IMR-90 (cell line): ENCODE results near the gene HSPG2. TPM values are rescaled to one million over a fixed set of nuclear protein-coding genes. Genes with fewer than 3 reads are reported as not detected.

Experiments used
- ATAC-seq: fragments of 200-7000 bp; cut with Tn5 transposase; 2 replicates; pipeline ENCODE4 v1.9.1; 2020; ENCODE audit warnings: low read depth, mild to moderate bottlenecking, moderate library complexity
- BruUV-seq: library from RNA; stranded (reverse); fragments of 400-500 nt; replicated peaks from 2 replicates; lab custom pipeline; 2021; lab: Mats Ljungman, UMichigan
- CTCF ChIA-PET: fragments of 300-600 bp; formaldehyde crosslinking; extraction: SDS; loops from one replicate; lab custom pipeline; 2021; ENCODE audit warnings: antibody characterized with exemption; lab: Yijun Ruan, JAX
- POLR2A ChIA-PET: fragments of 300-600 bp; sonication (Branson Sonifier 250); formaldehyde crosslinking; loops from one replicate; lab custom pipeline; 2022; ENCODE audit warnings: antibody characterized with exemption; ENCODE audit not compliant: unreplicated experiment; lab: Charles Lee
- DNase-seq: peaks from one replicate; pipeline ENCODE4 v3.0.0; 2013
- H2AFZ ChIP-seq: replicated peaks from 2 replicates; pipeline ENCODE3; 2013; ENCODE audit warnings: low read length, mild to moderate bottlenecking; ENCODE audit not compliant: poor library complexity
- H2AK5ac ChIP-seq: 2 replicates; pipeline ENCODE4 v1.6.1; 2013; ENCODE audit warnings: low read depth, low read length, inconsistent platforms
- H2AK9ac ChIP-seq: replicated peaks from 2 replicates; pipeline ENCODE3; 2013; ENCODE audit warnings: mild to moderate bottlenecking, low read depth, low read length, moderate library complexity; ENCODE audit not compliant: poor library complexity
- H2BK120ac ChIP-seq: 2 replicates; pipeline ENCODE4 v1.6.1; 2013; ENCODE audit warnings: low read depth, low read length, inconsistent platforms
- H2BK15ac ChIP-seq: 3 replicates; pipeline ENCODE4 v1.6.1; 2013; ENCODE audit warnings: low read depth, low read length, inconsistent platforms
- H2BK20ac ChIP-seq: 2 replicates; pipeline ENCODE4 v1.6.1; 2013; ENCODE audit warnings: low read depth, mild to moderate bottlenecking, inconsistent platforms, low read length, moderate library complexity
- H2BK5ac ChIP-seq: 2 replicates; pipeline ENCODE4 v1.6.1; 2013; ENCODE audit warnings: mild to moderate bottlenecking, low read depth, low read length, inconsistent platforms; ENCODE audit not compliant: poor library complexity, severe bottlenecking
- H3K14ac ChIP-seq: replicated peaks from 2 replicates; pipeline ENCODE4 v1.6.1; 2013; ENCODE audit warnings: low read depth, low read length, inconsistent platforms
- H3K18ac ChIP-seq: 2 replicates; pipeline ENCODE4 v1.6.1; 2013; ENCODE audit warnings: low read depth, low read length, control low read depth
- H3K23ac ChIP-seq: 2 replicates; pipeline ENCODE4 v1.6.1; 2013; ENCODE audit warnings: low read depth, low read length, inconsistent platforms
- H3K27ac ChIP-seq: 2 replicates; pipeline ENCODE4 v1.5.1; 2013; ENCODE audit warnings: mild to moderate bottlenecking, control low read depth, low read length; ENCODE audit not compliant: insufficient read depth
- H3K27me3 ChIP-seq: 2 replicates; pipeline ENCODE4 v1.6.1; 2013; ENCODE audit warnings: low read length; ENCODE audit not compliant: control insufficient read depth, insufficient read depth
- H3K36me3 ChIP-seq: 2 replicates; pipeline ENCODE4 v1.6.1; 2013; ENCODE audit warnings: low read length, mixed read lengths; ENCODE audit not compliant: control insufficient read depth, insufficient read depth
- H3K4ac ChIP-seq: 2 replicates; pipeline ENCODE4 v1.6.1; 2013; ENCODE audit warnings: low read depth, low read length, inconsistent platforms
- H3K4me1 ChIP-seq: 2 replicates; pipeline ENCODE4 v1.6.1; 2013; ENCODE audit warnings: low read length, mixed read lengths; ENCODE audit not compliant: control insufficient read depth, insufficient read depth
- H3K4me2 ChIP-seq: 2 replicates; pipeline ENCODE4 v1.6.1; 2013; ENCODE audit warnings: low read depth, mild to moderate bottlenecking, control low read depth, low read length, moderate library complexity
- H3K4me3 ChIP-seq: 2 replicates; pipeline ENCODE4 v1.5.1; 2013; ENCODE audit warnings: low read depth, mild to moderate bottlenecking, control low read depth, low read length, moderate library complexity; ENCODE audit not compliant: insufficient read depth
- H3K56ac ChIP-seq: 2 replicates; pipeline ENCODE4 v1.6.1; 2013; ENCODE audit warnings: low read length, inconsistent platforms; ENCODE audit not compliant: insufficient read depth; ENCODE audit errors: extremely low read depth
- H3K79me1 ChIP-seq, 2 experiments: 2 replicates each; pipeline ENCODE4 v1.6.1; 2013; ENCODE audit warnings: low read length in 2 of 2, inconsistent platforms in 1 of 2, low read depth in 1 of 2
- H3K9ac ChIP-seq: 2 replicates; pipeline ENCODE4 v1.6.1; 2013; ENCODE audit warnings: low read depth, low read length, control low read depth
- H3K9me1 ChIP-seq: 2 replicates; pipeline ENCODE4 v1.6.1; 2013; ENCODE audit warnings: low read length, inconsistent platforms; ENCODE audit not compliant: insufficient read depth
- H3K9me3 ChIP-seq: 2 replicates; pipeline ENCODE4 v1.6.1; 2013; ENCODE audit warnings: low read length; ENCODE audit not compliant: control insufficient read depth, insufficient read depth
- H4K20me1 ChIP-seq: 2 replicates; pipeline ENCODE4 v1.6.1; 2013; ENCODE audit warnings: low read length, inconsistent platforms; ENCODE audit not compliant: insufficient read depth
- H4K5ac ChIP-seq: 2 replicates; pipeline ENCODE4 v1.6.1; 2013; ENCODE audit warnings: mild to moderate bottlenecking, low read depth, low read length, control low read depth
- H4K8ac ChIP-seq, 2 experiments: 2 replicates each; pipeline ENCODE4 v1.6.1; 2013; ENCODE audit warnings: low read depth in 2 of 2, low read length in 2 of 2, control low read depth in 1 of 2, inconsistent platforms in 1 of 2
- H4K91ac ChIP-seq: 2 replicates; pipeline ENCODE4 v1.6.1; 2013; ENCODE audit warnings: low read depth, low read length, inconsistent platforms; ENCODE audit not compliant: insufficient read depth
- BHLHE40 ChIP-seq: fragments of 150-350 bp; IDR thresholded peaks from 2 replicates; pipeline ENCODE4 v1.6.1; 2016; ENCODE audit warnings: mild to moderate bottlenecking, low read depth, low read length
- CEBPB ChIP-seq: IDR thresholded peaks from 2 replicates; pipeline ENCODE4 v1.6.1; 2012; ENCODE audit warnings: low read depth, low read length, improper control_type of control experiment
- CHD1 ChIP-seq: IDR thresholded peaks from 2 replicates; pipeline ENCODE4 v1.6.1; 2012; ENCODE audit warnings: low read depth, low read length, improper control_type of control experiment
- ELK1 ChIP-seq: fragments of 150-350 bp; IDR thresholded peaks from 2 replicates; pipeline ENCODE4 v1.6.1; 2016; ENCODE audit warnings: low read depth, mild to moderate bottlenecking, low read length, moderate library complexity, borderline replicate concordance
- FOS ChIP-seq: fragments of 150-350 bp; IDR thresholded peaks from 2 replicates; pipeline ENCODE4 v1.6.1; 2016; ENCODE audit warnings: low read depth, low read length
- MAFK ChIP-seq: IDR thresholded peaks from 2 replicates; pipeline ENCODE4 v1.6.1; 2012; ENCODE audit warnings: low read depth, low read length, improper control_type of control experiment
- MAZ ChIP-seq: IDR thresholded peaks from 2 replicates; pipeline ENCODE4 v1.6.1; 2012; ENCODE audit warnings: low read depth, mild to moderate bottlenecking, low read length, improper control_type of control experiment, moderate library complexity, borderline replicate concordance
- MXI1 ChIP-seq: IDR thresholded peaks from 2 replicates; pipeline ENCODE4 v1.6.1; 2012; ENCODE audit warnings: low read depth, mild to moderate bottlenecking, low read length, moderate library complexity, borderline replicate concordance
- NFE2L2 ChIP-seq: fragments of 150-350 bp; IDR thresholded peaks from 2 replicates; pipeline ENCODE4 v1.6.1; 2016; ENCODE audit warnings: low read depth, mild to moderate bottlenecking, low read length
- POLR2A ChIP-seq: IDR thresholded peaks from 2 replicates; pipeline ENCODE4 v1.6.1; 2012; ENCODE audit warnings: mild to moderate bottlenecking, low read depth, low read length
- RAD21 ChIP-seq: IDR thresholded peaks from 2 replicates; pipeline ENCODE4 v1.6.1; 2012; ENCODE audit warnings: low read length, improper control_type of control experiment
- RCOR1 ChIP-seq: IDR thresholded peaks from 2 replicates; pipeline ENCODE4 v1.6.1; 2012; ENCODE audit warnings: mild to moderate bottlenecking, low read length, improper control_type of control experiment; ENCODE audit not compliant: insufficient replicate concordance
- RFX5 ChIP-seq: IDR thresholded peaks from 2 replicates; pipeline ENCODE4 v1.8.0; 2012; ENCODE audit warnings: low read depth, mild to moderate bottlenecking, low read length, moderate library complexity
- SMC3 ChIP-seq: fragments of 150-350 bp; IDR thresholded peaks from 2 replicates; pipeline ENCODE4 v1.6.1; 2016; ENCODE audit warnings: low read depth, mild to moderate bottlenecking, antibody characterized with exemption, low read length, moderate library complexity
- USF2 ChIP-seq: fragments of 150-350 bp; IDR thresholded peaks from 2 replicates; pipeline ENCODE4 v1.6.1; 2017; ENCODE audit warnings: mild to moderate bottlenecking, antibody characterized with exemption, low read length, low read depth
- WGBS, 2 experiments: methylation state at CpG; one replicate each; pipeline versions ENCODE4 v1.1.5 to v1.1.7; 2013; ENCODE audit warnings: missing lambda C conversion rate in 2 of 2; ENCODE audit not compliant: insufficient read length in 1 of 2; ENCODE audit errors: extremely low coverage in 2 of 2; 5-methylcytosine and 5-hydroxymethylcytosine counted together
- dilution Hi-C: fragments of 300-500 bp; cut with HindIII; formaldehyde crosslinking; loops from one replicate; pipeline ENCODE4 v1.14.3; 2018; ENCODE audit warnings: low sequenced_read_pairs; ENCODE audit not compliant: unreplicated experiment
- in situ Hi-C: fragments of 300-500 bp; cut with MboI; formaldehyde crosslinking; loops from 3 replicates; pipeline ENCODE4 v1.14.3; 2019; ENCODE audit warnings: low sequenced_read_pairs, inconsistent platforms, mixed read lengths
- intact Hi-C: fragments of 100-400 bp; cut with micrococcal nuclease; formaldehyde crosslinking; loops from 2 replicates; pipeline ENCODE4 v1.10.0; 2022
- polyA plus RNA-seq, 3 experiments: library from polyadenylated mRNA; depleted of rRNA; stranded (reverse); fragments of >200 nt; gene quantifications; 2 replicates each; pipeline ENCODE4 v1.2.3, GENCODE V29; 2012; ENCODE audit warnings: low replicate concordance in 1 of 3
- total RNA-seq: library from RNA; depleted of rRNA; stranded (reverse); fragments of >200 nt; gene quantifications from 2 replicates; pipeline ENCODE4 v1.2.3, GENCODE V29; 2012

HSPG2 gene
- total and polyA plus RNA-seq, 2 of the 4 experiments (the other 2 are of a cell fraction) = 15.8 to 94.0 TPM

- Histone ChIP-seq H3K4ac (no peak overlapping the region), H3K14ac (no peak overlapping the region), H3K9me1 (no peaks in the 10 kb centered on the region; the same call in 1 of the 2 replicates), H3K4me1 (no peaks in the 10 kb centered on the region), H3K4me3 (no peak overlapping the region), H3K56ac (no peak overlapping the region), H2AFZ (no peak overlapping the region), H2BK20ac (no peak overlapping the region), H2AK5ac (no peak overlapping the region), H2BK15ac (no peak overlapping the region), H2AK9ac (no peak overlapping the region), H3K27ac (no peak overlapping the region), H3K9me3 (no peaks in the 10 kb centered on the region), H3K18ac (no peak overlapping the region), H3K4me2 (no peak overlapping the region), H4K20me1 (peaks cover 9% of the 10 kb centered on the region), H4K91ac (no peak overlapping the region), H3K9ac (no peak overlapping the region), H3K23ac (no peak overlapping the region), H2BK120ac (no peak overlapping the region), H3K36me3 (peaks cover 66% of the 10 kb centered on the region), H3K27me3 (no peaks in the 10 kb centered on the region), H4K8ac (no peak overlapping the region), H4K5ac (no peak overlapping the region), H2BK5ac (no peak overlapping the region), H3K79me1 (peaks cover 6 to 25% of the 10 kb centered on the region in 2 experiments; a peak in 3 of 4 replicates)
- BruUV-seq = no TSS peak
- DNase-seq (no peak), ATAC-seq (no peak)
- CTCF ChIA-PET = no interaction called here
- intact Hi-C loops = no loop called here
- dilution Hi-C loops = no loop called here
- POLR2A ChIA-PET = no interaction called here
- in situ Hi-C loops = no loop called here
- WGBS, 2 experiments = 94% methylated on average over 3 of the region's 12 CpGs; no CpG with 5 or more reads in 1 of the 2 experiments
- TF ChIP-seq CEBPB = no peak
- no peak for TF ChIP-seq POLR2A
- TF ChIP-seq CHD1 = no peak
- TF ChIP-seq NFE2L2 = no peak
- no peak for TF ChIP-seq BHLHE40
- no peak for TF ChIP-seq ELK1
- TF ChIP-seq RAD21 = no peak
- TF ChIP-seq FOS = no peak
- no peak for TF ChIP-seq USF2
- no peak for TF ChIP-seq MAZ
- no peak for TF ChIP-seq SMC3
- TF ChIP-seq MXI1 = no peak
- no peak for TF ChIP-seq RCOR1
- TF ChIP-seq MAFK = no peak
- TF ChIP-seq RFX5 = no peak
Measured at GRCh38 chr1:21888500-21888899, 48.6 kb downstream of the HSPG2 start.
